Naive thymus-derived CD4-positive, alpha-beta T cell (primary cell): ENCODE measurements around the gene NXN. TPM values are rescaled to one million over a fixed set of nuclear protein-coding genes. Genes with fewer than 3 reads are reported as not detected.

Experiments
- ATAC-seq: fragments of 150-1000 bp; cut with Tn5 transposase; 2 replicates; pipeline ENCODE4 v1.10.0; 2021; ENCODE audit warnings: mild to moderate bottlenecking, moderate library complexity
- CTCF ChIA-PET: fragments of 350-600 bp; sonication (Branson Sonifier 250); formaldehyde crosslinking; loops from one replicate; lab custom pipeline; 2021; ENCODE audit warnings: antibody characterized with exemption; lab: Charles Lee
- POLR2A ChIA-PET: fragments of 350-600 bp; sonication (Branson Sonifier 250); formaldehyde crosslinking; loops from one replicate; lab custom pipeline; 2021; ENCODE audit warnings: antibody characterized with exemption, inconsistent platforms; lab: Charles Lee
- DNase-seq, 9 donors: peaks; one replicate each; pipeline versions ENCODE4 v3.0.0 to v3.0.0-alpha.2; 2020 to 2022; ENCODE audit warnings: mixed read lengths in 1 of 9
- H3K27ac ChIP-seq: one replicate; pipeline ENCODE4 v1.7.0; 2013; ENCODE audit warnings: mild to moderate bottlenecking, low read depth, low read length, moderate library complexity
- H3K27me3 ChIP-seq, 2 donors: one replicate each; pipeline ENCODE4 v1.7.0; 2013; ENCODE audit warnings: low read length in 2 of 2, mild to moderate bottlenecking in 2 of 2, moderate library complexity in 2 of 2; ENCODE audit not compliant: control insufficient read depth in 2 of 2, insufficient read depth in 2 of 2
- H3K36me3 ChIP-seq, 3 experiments: 1 replicate in 2 of 3; 2 replicates in 1 of 3; pipeline ENCODE4 v1.7.0; 2013; ENCODE audit warnings: low read length in 3 of 3, mild to moderate bottlenecking in 3 of 3, moderate library complexity in 1 of 3; ENCODE audit not compliant: insufficient read depth in 3 of 3, control insufficient read depth in 2 of 3
- H3K4me1 ChIP-seq, 2 donors: one replicate each; pipeline ENCODE4 v1.7.0; 2013; ENCODE audit warnings: low read length in 2 of 2, mild to moderate bottlenecking in 2 of 2, moderate library complexity in 1 of 2; ENCODE audit not compliant: control insufficient read depth in 2 of 2, insufficient read depth in 2 of 2
- H3K4me3 ChIP-seq: 2 replicates; pipeline ENCODE4 v1.7.0; 2013; ENCODE audit warnings: mild to moderate bottlenecking, low read length
- H3K9me3 ChIP-seq, 3 experiments: 1 replicate in 2 of 3; 2 replicates in 1 of 3; pipeline ENCODE4 v1.7.0; 2013; ENCODE audit warnings: low read length in 3 of 3; ENCODE audit not compliant: control insufficient read depth in 2 of 3
- H3K27ac Mint-ChIP-seq, 9 donors: one replicate each; pipeline ENCODE4 v1.8.0; 2020 to 2022; ENCODE audit warnings: mixed read lengths in 9 of 9, mild to moderate bottlenecking in 8 of 9, moderate library complexity in 5 of 9, inconsistent platforms in 2 of 9
- H3K27me3 Mint-ChIP-seq, 5 donors: one replicate each; pipeline ENCODE4 v1.8.0; 2021 to 2022; ENCODE audit warnings: mixed read lengths in 5 of 5, mild to moderate bottlenecking in 1 of 5
- H3K36me3 Mint-ChIP-seq, 5 donors: one replicate each; pipeline ENCODE4 v1.8.0; 2020 to 2022; ENCODE audit warnings: mixed read lengths in 5 of 5, mild to moderate bottlenecking in 3 of 5, inconsistent platforms in 1 of 5
- H3K4me1 Mint-ChIP-seq, 7 donors: one replicate each; pipeline ENCODE4 v1.8.0; 2020 to 2022; ENCODE audit warnings: mixed read lengths in 7 of 7, mild to moderate bottlenecking in 3 of 7, inconsistent platforms in 1 of 7
- H3K4me3 Mint-ChIP-seq, 10 donors: one replicate each; pipeline ENCODE4 v1.8.0; 2020 to 2022; ENCODE audit warnings: mild to moderate bottlenecking in 10 of 10, mixed read lengths in 10 of 10, moderate library complexity in 6 of 10, inconsistent platforms in 2 of 10
- H3K9me3 Mint-ChIP-seq, 11 donors: one replicate each; pipeline ENCODE4 v1.8.0; 2020 to 2022; ENCODE audit warnings: mixed read lengths in 11 of 11, mild to moderate bottlenecking in 4 of 11, inconsistent platforms in 1 of 11, moderate library complexity in 1 of 11
- intact Hi-C, 2 donors: fragments of 100-400 bp; cut with micrococcal nuclease; formaldehyde crosslinking; loops; one replicate each; pipeline ENCODE4 v1.15.1; 2023
- polyA plus RNA-seq, 2 donors: library from polyadenylated mRNA; unstranded; fragments of 300-500 nt; fragmentation: Illumina TruSeq; gene quantifications; one replicate each; pipeline ENCODE4 v1.2.3, GENCODE V29; 2021
- total RNA-seq, 6 experiments: library from RNA in 5 of 6; stranded (reverse) in 5 of 6; gene quantifications; 1 replicate in 5 of 6; 2 replicates in 1 of 6; pipeline ENCODE4 v1.2.3 and lab custom pipeline; 2021 to 2026

NXN gene
- total and polyA plus RNA-seq, 7 experiments from 2014 or later, result 0.10 to 0.84 (median 0.30) TPM; not detected in 2

DNA sequence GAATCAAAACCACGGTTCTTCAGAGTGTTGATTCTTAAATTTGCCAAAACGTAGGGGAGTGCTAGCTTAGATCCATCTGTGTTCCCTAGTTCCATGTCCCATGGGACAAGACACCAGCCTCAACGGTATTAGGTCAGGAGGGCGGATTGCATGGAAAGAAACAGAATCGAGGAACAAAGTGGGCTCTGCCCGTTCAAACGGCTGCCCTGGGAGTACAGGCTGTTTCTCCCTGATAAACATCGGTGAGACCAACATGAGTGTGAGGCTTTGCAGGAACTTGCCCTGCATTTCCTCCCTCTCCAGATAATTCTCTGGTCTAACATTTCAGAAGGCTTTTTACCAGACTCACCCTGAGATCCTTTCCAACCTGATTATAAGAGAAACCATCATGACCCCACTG is 115.3 kb downstream of the NXN start:
- peaks cover 8 to 45% (median 21%) of the 10 kb centered on the region in 5 donors for H3K27me3 Mint-ChIP-seq
- H3K4me3 ChIP-seq, result no peak overlapping the region
- H3K36me3 Mint-ChIP-seq, result no peaks in the 10 kb centered on the region
- H3K4me3 Mint-ChIP-seq, result peak overlapping the region in 2 of 10 donors; percentile 54 to 71
- CTCF ChIA-PET, result no interaction called here
- DNase-seq (no peak), ATAC-seq (no peak)
- POLR2A ChIA-PET, result no interaction called here
- no peaks in the 10 kb centered on the region for H3K27me3 ChIP-seq
- no peaks in the 10 kb centered on the region for H3K9me3 ChIP-seq
- no peaks in the 10 kb centered on the region for H3K36me3 ChIP-seq
- no peaks in the 10 kb centered on the region for H3K4me1 Mint-ChIP-seq
- no peaks in the 10 kb centered on the region for H3K4me1 ChIP-seq
- intact Hi-C loops, result no loop called here
- H3K27ac ChIP-seq, result no peak overlapping the region
- peaks cover 0 to 1% (median 0%) of the 10 kb centered on the region in 11 donors for H3K9me3 Mint-ChIP-seq
- no peak overlapping the region for H3K27ac Mint-ChIP-seq

DNA sequence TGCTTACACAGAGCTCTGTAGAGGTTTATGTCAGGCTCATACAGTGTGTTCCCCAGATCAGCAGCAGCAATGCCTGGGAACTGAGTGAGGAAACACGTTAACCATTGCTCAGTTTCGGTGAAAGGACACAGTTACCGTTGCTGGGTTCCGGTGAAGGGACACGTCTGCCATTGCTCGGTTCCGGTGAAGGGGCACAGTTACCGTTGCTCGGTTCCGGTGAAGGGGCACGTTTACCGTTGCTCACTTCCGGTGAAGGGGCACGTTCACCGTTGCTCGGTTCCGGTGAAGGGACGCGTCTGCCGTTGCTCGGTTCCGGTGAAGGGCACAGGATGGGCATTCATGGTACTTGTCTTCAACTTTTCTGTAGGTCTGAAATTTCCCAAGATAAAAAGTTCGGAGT is 115.7 kb downstream of the NXN start:
- Mint-ChIP-seq H3K4me1 (no peaks in the 10 kb centered on the region), H3K4me3 (peak overlapping the region in 5 of 10 donors; percentile 16 to 71 (median 33)), H3K27me3 (peaks cover 7 to 41% (median 21%) of the 10 kb centered on the region in 5 donors), H3K36me3 (no peaks in the 10 kb centered on the region), H3K9me3 (peaks cover 0 to 1% (median 0%) of the 10 kb centered on the region in 11 donors), H3K27ac (no peak overlapping the region)
- ChIA-PET CTCF (no interaction called here), POLR2A (no interaction called here)
- Histone ChIP-seq H3K27ac (no peak overlapping the region), H3K9me3 (no peaks in the 10 kb centered on the region), H3K36me3 (no peaks in the 10 kb centered on the region), H3K4me3 (no peak overlapping the region), H3K4me1 (no peaks in the 10 kb centered on the region), H3K27me3 (no peaks in the 10 kb centered on the region)
- ATAC-seq, result no peak
- DNase-seq, result no peak
- intact Hi-C loops, result no loop called here

DNA sequence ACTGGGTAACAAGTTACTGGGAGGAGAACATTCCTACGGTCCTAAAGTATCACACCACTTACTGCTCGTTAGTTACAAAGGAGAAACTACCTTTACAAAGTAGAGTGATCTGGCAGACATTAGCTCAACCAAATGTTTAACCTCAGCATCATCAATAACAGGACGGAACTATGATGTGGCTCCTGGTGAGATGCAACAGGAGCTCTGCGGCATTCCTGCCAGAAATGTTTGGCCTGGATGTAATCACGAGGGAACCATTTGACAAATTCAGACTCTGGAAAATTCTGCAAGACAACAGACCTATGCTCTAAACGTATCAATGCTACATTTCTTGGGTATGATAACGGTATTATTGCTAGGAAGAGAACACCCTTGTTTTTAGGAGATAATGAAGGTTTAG is 117.0 kb downstream of the NXN start:
- ChIA-PET POLR2A (no interaction called here), CTCF (no interaction called here)
- Histone ChIP-seq H3K27me3 (no peaks in the 10 kb centered on the region), H3K27ac (no peak overlapping the region), H3K9me3 (no peaks in the 10 kb centered on the region), H3K36me3 (no peaks in the 10 kb centered on the region), H3K4me1 (no peaks in the 10 kb centered on the region), H3K4me3 (no peak overlapping the region)
- no peaks in the 10 kb centered on the region for H3K9me3 Mint-ChIP-seq
- H3K4me3 Mint-ChIP-seq, result no peak overlapping the region
- no peaks in the 10 kb centered on the region for H3K36me3 Mint-ChIP-seq
- intact Hi-C loops, result no loop called here
- ATAC-seq (no peak), DNase-seq (no peak)
- H3K27ac Mint-ChIP-seq, result no peak overlapping the region
- no peaks in the 10 kb centered on the region for H3K4me1 Mint-ChIP-seq
- H3K27me3 Mint-ChIP-seq, result peaks cover 7 to 28% (median 18%) of the 10 kb centered on the region in 5 donors

DNA sequence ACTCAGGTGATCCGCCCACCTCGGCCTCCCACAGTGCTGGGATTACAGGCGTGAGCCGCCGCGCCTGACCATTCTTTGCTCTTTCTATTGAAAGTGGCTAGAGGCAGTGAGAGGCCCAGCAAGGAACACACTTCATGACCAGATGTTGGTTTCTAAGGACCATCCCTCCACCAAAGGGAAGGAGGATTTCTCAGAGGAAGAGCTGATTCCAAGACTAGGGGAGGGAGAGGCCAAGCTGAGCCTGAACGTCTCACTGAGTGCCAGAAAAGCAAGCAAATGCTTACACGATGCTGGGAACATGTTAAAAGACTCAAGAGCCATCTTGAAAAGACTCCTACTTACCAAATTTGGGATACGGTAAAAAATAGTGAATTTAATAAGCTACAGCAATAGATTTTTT is 118.2 kb downstream of the NXN start:
- Histone ChIP-seq H3K9me3 (no peaks in the 10 kb centered on the region), H3K27me3 (no peaks in the 10 kb centered on the region), H3K36me3 (no peaks in the 10 kb centered on the region), H3K27ac (no peak overlapping the region), H3K4me1 (no peaks in the 10 kb centered on the region), H3K4me3 (no peak overlapping the region)
- H3K4me3 Mint-ChIP-seq, result no peak overlapping the region
- no peaks in the 10 kb centered on the region for H3K36me3 Mint-ChIP-seq
- peaks cover 7 to 29% (median 15%) of the 10 kb centered on the region in 5 donors for H3K27me3 Mint-ChIP-seq
- H3K27ac Mint-ChIP-seq, result no peak overlapping the region
- peaks cover 0 to 1% (median 0%) of the 10 kb centered on the region in 11 donors for H3K9me3 Mint-ChIP-seq
- H3K4me1 Mint-ChIP-seq, result no peaks in the 10 kb centered on the region
- POLR2A ChIA-PET, result interaction anchor here (0.6 kb wide), 1 partner anchor 332 kb away, joined by 3 read pairs; no protein-coding TSS in a partner anchor
- CTCF ChIA-PET, result no interaction called here
- ATAC-seq (no peak), DNase-seq (no peak)
- intact Hi-C loops, result no loop called here

DNA sequence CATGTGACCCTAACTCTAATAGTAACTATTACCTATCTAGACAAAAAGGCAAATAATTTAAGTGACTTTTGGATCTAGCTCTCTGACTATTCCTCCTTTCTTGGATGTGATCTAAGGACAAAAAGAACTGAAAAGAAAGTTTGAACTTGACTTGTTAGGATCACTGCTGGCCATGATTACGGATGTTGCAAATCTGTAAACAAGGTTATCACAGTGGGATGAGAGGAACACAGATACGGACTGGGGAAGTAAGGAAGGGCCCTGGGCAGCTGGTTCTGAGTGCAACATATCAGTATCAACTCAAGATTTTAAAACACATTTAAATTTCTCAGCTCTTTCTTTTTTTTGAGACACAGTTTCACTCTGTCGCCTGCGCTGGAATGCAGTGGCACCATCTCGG is 118.8 kb downstream of the NXN start:
- no peaks in the 10 kb centered on the region for H3K36me3 ChIP-seq
- Mint-ChIP-seq H3K4me1 (no peaks in the 10 kb centered on the region), H3K4me3 (no peak overlapping the region), H3K9me3 (peaks cover 0 to 1% (median 0%) of the 10 kb centered on the region in 11 donors), H3K36me3 (no peaks in the 10 kb centered on the region), H3K27ac (no peak overlapping the region), H3K27me3 (peaks cover 2 to 24% (median 14%) of the 10 kb centered on the region in 5 donors)
- DNase-seq, result no peak
- no peak overlapping the region for H3K4me3 ChIP-seq
- H3K27me3 ChIP-seq, result no peaks in the 10 kb centered on the region
- no peaks in the 10 kb centered on the region for H3K4me1 ChIP-seq
- H3K9me3 ChIP-seq, result no peaks in the 10 kb centered on the region
- no peak overlapping the region for H3K27ac ChIP-seq
- intact Hi-C loops, result no loop called here
- ChIA-PET POLR2A (no interaction called here), CTCF (no interaction called here)
- no peak for ATAC-seq

DNA sequence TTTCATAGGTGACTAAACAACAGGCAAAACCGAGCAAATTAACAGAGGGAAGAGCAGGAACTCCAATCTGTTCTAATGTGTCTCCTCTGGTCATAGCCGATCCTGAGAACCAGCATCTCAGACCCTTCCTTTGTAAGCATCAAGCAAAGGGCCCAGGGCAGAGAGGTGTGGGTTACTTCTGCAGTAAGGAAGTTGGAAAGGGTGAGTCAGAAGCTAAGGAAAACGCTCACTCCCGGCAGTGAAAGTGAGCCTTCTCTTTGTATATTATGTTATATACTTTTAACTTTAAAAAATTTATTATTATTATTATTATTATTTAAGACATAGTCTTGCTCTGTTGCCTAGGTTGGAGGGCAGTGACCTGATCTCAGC is 119.8 kb downstream of the NXN start:
- no peak for ATAC-seq
- ChIA-PET CTCF (no interaction called here), POLR2A (no interaction called here)
- no peak overlapping the region for H3K27ac Mint-ChIP-seq
- H3K4me1 Mint-ChIP-seq, result no peaks in the 10 kb centered on the region
- DNase-seq, result no peak
- H3K9me3 Mint-ChIP-seq, result peaks cover 0 to 1% (median 0%) of the 10 kb centered on the region in 11 donors
- H3K4me1 ChIP-seq, result no peaks in the 10 kb centered on the region
- H3K27me3 Mint-ChIP-seq, result peaks cover 0 to 17% (median 12%) of the 10 kb centered on the region in 5 donors
- no peaks in the 10 kb centered on the region for H3K27me3 ChIP-seq
- intact Hi-C loops, result no loop called here
- H3K36me3 ChIP-seq, result no peaks in the 10 kb centered on the region
- no peaks in the 10 kb centered on the region for H3K9me3 ChIP-seq
- no peak overlapping the region for H3K4me3 Mint-ChIP-seq
- no peak overlapping the region for H3K4me3 ChIP-seq
- no peaks in the 10 kb centered on the region for H3K36me3 Mint-ChIP-seq
- H3K27ac ChIP-seq, result no peak overlapping the region

DNA sequence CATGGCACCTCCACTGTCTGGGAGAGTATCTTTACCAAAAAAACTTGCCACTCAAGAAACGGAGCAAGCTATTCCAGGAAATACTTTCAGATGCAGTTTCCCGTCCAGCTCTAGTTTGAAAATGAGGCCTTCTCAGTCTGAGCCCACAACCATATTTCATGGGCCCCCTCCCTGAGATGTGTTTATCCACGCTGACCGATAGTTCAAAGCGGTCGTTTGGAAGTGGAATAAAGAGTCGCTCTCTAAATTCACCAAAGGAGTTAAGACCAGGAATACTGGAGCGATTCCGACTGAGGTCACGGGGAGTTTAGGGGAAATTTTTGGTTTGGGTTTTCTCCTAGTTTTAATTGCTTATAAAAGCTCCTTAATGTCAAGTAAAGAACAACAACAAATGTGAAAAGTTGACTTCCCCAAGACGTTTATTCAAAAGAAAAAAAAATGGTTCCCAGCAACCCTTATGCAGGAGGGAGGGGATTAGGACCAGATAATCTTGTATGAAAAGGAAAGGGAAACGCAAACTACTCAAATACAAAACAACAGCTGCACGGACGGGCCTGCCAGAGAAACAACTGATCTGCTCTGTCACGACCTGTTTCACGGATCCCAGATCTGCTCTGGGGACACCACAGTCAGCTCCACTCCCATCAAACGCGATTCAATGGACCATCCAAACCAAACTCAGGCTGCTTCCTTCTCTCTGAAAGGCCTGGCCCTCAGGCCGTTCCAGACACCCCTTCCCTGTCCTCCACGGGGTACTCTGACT is 120.3 kb downstream of the NXN start:
- intact Hi-C loops, result no loop called here
- no peak overlapping the region for H3K4me3 ChIP-seq
- H3K27ac Mint-ChIP-seq, result no peak overlapping the region
- H3K27me3 Mint-ChIP-seq, result peaks cover 0 to 12% (median 10%) of the 10 kb centered on the region in 5 donors
- H3K36me3 ChIP-seq, result no peaks in the 10 kb centered on the region
- H3K27me3 ChIP-seq, result no peaks in the 10 kb centered on the region
- CTCF ChIA-PET, result no interaction called here
- no peaks in the 10 kb centered on the region for H3K4me1 Mint-ChIP-seq
- DNase-seq (no peak), ATAC-seq (no peak)
- POLR2A ChIA-PET, result no interaction called here
- H3K4me3 Mint-ChIP-seq, result no peak overlapping the region
- no peaks in the 10 kb centered on the region for H3K9me3 ChIP-seq
- peaks cover 0 to 1% (median 0%) of the 10 kb centered on the region in 11 donors for H3K9me3 Mint-ChIP-seq
- no peak overlapping the region for H3K27ac ChIP-seq
- no peaks in the 10 kb centered on the region for H3K4me1 ChIP-seq
- no peaks in the 10 kb centered on the region for H3K36me3 Mint-ChIP-seq
